ENCODE measurements around the gene ERFL.

- no peak for TF ChIP-seq EZH2 (IDR thresholded peaks at IDR 0.05; ENCODE audit: low read depth, unreplicated experiment)
- no peak for TF ChIP-seq CTCF (conservative IDR thresholded peaks at IDR 0.05; ENCODE audit: low read depth in 2 of 2)
Measured at GRCh38 chr19:41897181-41897580, 31.1 kb downstream of the ERFL start.

All from GM23338 (cell line).